NCI-H2081 (cell line): Measurements from ENCODE around the gene U2AF2.

Experiments used
- DNase-seq, 2 experiments: peaks; one replicate each; lab custom pipeline; 2025; lab: John Stamatoyannopoulos, UW

The U2AF2 gene

GRCh38 chr19:55621673-55622231, 33.1 kb upstream of the U2AF2 start:
- no peak for DNase-seq

- DNase-seq = no peak
Measured at GRCh38 chr19:55622242-55622969, 32.4 kb upstream of the U2AF2 start.

GRCh38 chr19:55623130-55623529, 31.7 kb upstream of the U2AF2 start:
- no peak for DNase-seq

- no peak for DNase-seq
Measured at GRCh38 chr19:55623561-55623960, 31.3 kb upstream of the U2AF2 start.

- DNase-seq = peak; percentile 79 to 95
Measured at GRCh38 chr19:55624109-55625003, 30.5 kb upstream of the U2AF2 start, which contains the start of gene ZNF784. Gene ZNF784 (minus strand): TSS chr19:55624566. CDS start chr19:55624561, 5 bp downstream.

GRCh38 chr19:55625004-55625326, 29.9 kb upstream of the U2AF2 start:
- DNase-seq = no peak

GRCh38 chr19:55626350-55626749, 28.5 kb upstream of the U2AF2 start:
- DNase-seq = no peak

- peak; percentile 92 to 95 for DNase-seq
Measured at GRCh38 chr19:55632463-55632834, 22.4 kb upstream of the U2AF2 start.

GRCh38 chr19:55633861-55634260, 21.0 kb upstream of the U2AF2 start:
- no peak for DNase-seq

GRCh38 chr19:55635334-55635717, 19.5 kb upstream of the U2AF2 start:
- no peak for DNase-seq

GRCh38 chr19:55635856-55636440, 18.9 kb upstream of the U2AF2 start:
- no peak for DNase-seq

GRCh38 chr19:55636723-55637122, 18.1 kb upstream of the U2AF2 start:
- DNase-seq = no peak

- no peak for DNase-seq
Measured at GRCh38 chr19:55637534-55637933, 17.3 kb upstream of the U2AF2 start.

- peak in 1 of 2 experiments; percentile 18 for DNase-seq
Measured at GRCh38 chr19:55638864-55639359, 15.9 kb upstream of the U2AF2 start.

- peak; percentile 37 to 64 for DNase-seq
Measured at GRCh38 chr19:55640043-55640576, 14.7 kb upstream of the U2AF2 start.

- DNase-seq = peak; percentile 64 to 81
Measured at GRCh38 chr19:55640577-55641425, 14.0 kb upstream of the U2AF2 start, which contains the start of gene ZNF580. Gene ZNF580 (plus strand): TSS chr19:55641002. CDS start chr19:55642509, 1,507 bp downstream.

GRCh38 chr19:55641426-55642152, 13.2 kb upstream of the U2AF2 start:
- peak in 1 of 2 experiments; percentile 61 for DNase-seq

- DNase-seq = peak in 1 of 2 experiments; percentile 53
Measured at GRCh38 chr19:55642153-55643002, 12.5 kb upstream of the U2AF2 start.
